HG02852 (cell line): ENCODE results near the gene FNDC7.
"Not testable (repeated sequence)": the region's sequence is repeated elsewhere in the genome, so short reads cannot be mapped to it uniquely, and the experiment has no call there.

Experiments
- ATAC-seq: cut with Tn5 transposase; IDR thresholded peaks from one replicate; pipeline ENCODE4 v1.9.1; 2021; ENCODE audit warnings: mild to moderate bottlenecking, moderate library complexity; ENCODE audit not compliant: unreplicated experiment

The FNDC7 gene

GRCh38 chr1:108695535-108695934, 17.2 kb upstream of the FNDC7 start:
- no peak for ATAC-seq

GRCh38 chr1:108699375-108700332, 13.1 kb upstream of the FNDC7 start:
- no peak for ATAC-seq

- no peak for ATAC-seq
Measured at GRCh38 chr1:108701176-108701849, 11.4 kb upstream of the FNDC7 start.

GRCh38 chr1:108702109-108702508, 10.6 kb upstream of the FNDC7 start:
- not testable (repeated sequence) for ATAC-seq

GRCh38 chr1:108703939-108704338, 8.8 kb upstream of the FNDC7 start:
- ATAC-seq = no peak

GRCh38 chr1:108704496-108704895, 8.2 kb upstream of the FNDC7 start:
- ATAC-seq = no peak

GRCh38 chr1:108706643-108707042, 6.1 kb upstream of the FNDC7 start:
- no peak for ATAC-seq

- no peak for ATAC-seq
Measured at GRCh38 chr1:108708691-108709660, 3.7 kb upstream of the FNDC7 start.

GRCh38 chr1:108715932-108716331, 3.2 kb downstream of the FNDC7 start:
- ATAC-seq = no peak

- ATAC-seq = no peak
Measured at GRCh38 chr1:108716437-108717230, 3.9 kb downstream of the FNDC7 start.

GRCh38 chr1:108717774-108718316, 5.1 kb downstream of the FNDC7 start:
- no peak for ATAC-seq

GRCh38 chr1:108718927-108719655, 6.4 kb downstream of the FNDC7 start:
- no peak for ATAC-seq

- no peak for ATAC-seq
Measured at GRCh38 chr1:108719656-108720435, 7.1 kb downstream of the FNDC7 start.

- ATAC-seq = no peak
Measured at GRCh38 chr1:108722292-108722691, 9.6 kb downstream of the FNDC7 start.

- no peak for ATAC-seq
Measured at GRCh38 chr1:108725906-108726305, 13.2 kb downstream of the FNDC7 start.

- ATAC-seq = no peak
Measured at GRCh38 chr1:108728327-108728923, 15.7 kb downstream of the FNDC7 start.

GRCh38 chr1:108729481-108729880, 16.8 kb downstream of the FNDC7 start:
- no peak for ATAC-seq

GRCh38 chr1:108732398-108732797, 19.7 kb downstream of the FNDC7 start:
- no peak for ATAC-seq
